ENCODE data around the gene CDK5R2.

The CDK5R2 gene

DNA sequence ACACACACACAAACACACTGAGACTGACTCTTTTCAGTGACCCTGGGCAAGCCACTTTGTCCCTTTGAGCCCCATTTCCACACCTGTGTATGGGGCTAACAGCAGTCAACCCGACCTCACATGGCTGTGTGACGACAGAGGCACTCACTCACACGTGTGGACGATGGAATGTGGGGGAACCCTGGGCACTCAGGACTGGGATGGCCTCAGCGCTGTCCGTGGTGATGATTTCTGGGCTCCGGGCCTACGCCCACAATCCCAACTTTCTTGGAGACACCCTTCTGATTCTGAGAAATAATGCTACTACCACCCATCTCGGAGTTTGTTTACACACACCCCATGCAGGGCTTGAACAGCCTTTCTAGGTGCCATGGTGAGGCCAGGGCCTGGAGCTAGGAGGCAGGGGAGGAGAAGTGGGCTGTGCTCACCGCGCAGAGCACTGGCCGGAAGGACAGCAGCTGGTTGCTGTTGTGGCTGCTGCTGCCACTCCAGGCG lies 32.3 kb downstream of the CDK5R2 start:
- no peak for TF ChIP-seq CTCF (IDR thresholded peaks at IDR 0.05; ENCODE audit: low read depth, low read length)
- H3K4me3 ChIP-seq (ENCODE audit: low read depth, low read length), result no peak overlapping the region

GRCh38 chr2:218992196-218992595 lies 32.7 kb downstream of the CDK5R2 start:
- no peak for TF ChIP-seq CTCF (IDR thresholded peaks at IDR 0.05; ENCODE audit: low read depth, low read length)
- H3K4me3 ChIP-seq (ENCODE audit: low read depth, low read length), result no peak overlapping the region

GRCh38 chr2:218992703-218993344 lies 33.4 kb downstream of the CDK5R2 start:
- TF ChIP-seq CTCF (IDR thresholded peaks at IDR 0.05; ENCODE audit: low read depth, low read length), result no peak
- H3K4me3 ChIP-seq (ENCODE audit: low read depth, low read length), result no peak overlapping the region

DNA sequence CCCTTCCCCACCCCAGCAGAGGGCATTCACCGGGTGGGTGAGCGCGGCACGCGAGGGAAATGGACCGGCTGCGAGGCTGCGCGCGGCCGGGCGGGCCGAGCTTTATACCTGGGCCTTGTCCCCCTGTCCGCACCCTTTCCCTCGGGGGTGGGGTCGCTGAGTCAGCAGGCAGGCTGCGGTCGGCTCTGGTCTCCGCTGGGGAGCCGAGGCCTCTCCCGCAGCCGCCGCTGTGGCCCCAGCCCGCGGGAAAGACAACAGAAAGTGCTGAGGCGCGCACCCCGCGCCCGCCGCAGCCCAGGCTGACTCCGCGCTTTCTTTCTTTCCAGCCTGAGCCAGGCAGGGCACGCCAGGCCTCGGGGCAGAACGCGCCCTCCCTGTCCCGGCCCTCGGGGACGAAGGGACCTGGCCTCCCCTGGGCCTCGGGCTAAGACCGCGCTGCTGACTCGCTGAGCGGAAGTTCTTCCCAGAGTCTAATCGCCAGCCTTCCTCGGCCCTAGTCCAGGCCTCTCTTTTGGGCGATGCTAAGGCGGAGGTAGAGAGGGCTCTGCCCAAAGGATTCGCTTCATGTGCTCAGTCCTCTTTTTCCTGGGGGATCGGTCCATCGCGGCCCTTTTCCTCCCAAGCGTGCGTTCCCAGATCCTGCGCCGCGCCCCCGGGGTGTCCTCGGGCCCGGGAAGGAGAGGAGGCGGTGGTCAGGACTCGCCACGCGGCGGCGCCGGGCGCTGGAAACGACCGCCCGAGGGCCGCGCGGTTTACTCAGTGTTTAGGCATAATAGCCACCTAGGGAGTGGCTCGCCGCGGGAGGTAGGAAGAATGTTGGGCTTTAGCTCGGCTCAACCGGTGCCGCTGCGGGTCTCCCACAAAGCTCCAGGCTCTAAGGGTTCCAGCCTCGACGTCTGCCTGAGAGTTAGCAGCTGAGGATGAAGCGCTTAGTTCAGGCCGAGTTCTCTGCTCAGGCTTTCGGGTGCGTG lies 34.2 kb downstream of the CDK5R2 start, which contains the start of gene CRYBA2:
Gene CRYBA2 (minus strand): TSS at position 78 of the 971 bp plus-strand sequence. CDS start 246 bp downstream, outside the sequence.
- TF ChIP-seq CTCF (IDR thresholded peaks at IDR 0.05; ENCODE audit: low read depth, low read length), result no peak; the same call in 1 of the 2 replicates
- peak within 1 kb of the TSS; percentile 42 for H3K4me3 ChIP-seq (ENCODE audit: low read depth, low read length)

GRCh38 chr2:218995561-218995960 lies 36.1 kb downstream of the CDK5R2 start:
- no peak for TF ChIP-seq CTCF (IDR thresholded peaks at IDR 0.05; ENCODE audit: low read depth, low read length)
- no peak overlapping the region for H3K4me3 ChIP-seq (ENCODE audit: low read depth, low read length)

DNA sequence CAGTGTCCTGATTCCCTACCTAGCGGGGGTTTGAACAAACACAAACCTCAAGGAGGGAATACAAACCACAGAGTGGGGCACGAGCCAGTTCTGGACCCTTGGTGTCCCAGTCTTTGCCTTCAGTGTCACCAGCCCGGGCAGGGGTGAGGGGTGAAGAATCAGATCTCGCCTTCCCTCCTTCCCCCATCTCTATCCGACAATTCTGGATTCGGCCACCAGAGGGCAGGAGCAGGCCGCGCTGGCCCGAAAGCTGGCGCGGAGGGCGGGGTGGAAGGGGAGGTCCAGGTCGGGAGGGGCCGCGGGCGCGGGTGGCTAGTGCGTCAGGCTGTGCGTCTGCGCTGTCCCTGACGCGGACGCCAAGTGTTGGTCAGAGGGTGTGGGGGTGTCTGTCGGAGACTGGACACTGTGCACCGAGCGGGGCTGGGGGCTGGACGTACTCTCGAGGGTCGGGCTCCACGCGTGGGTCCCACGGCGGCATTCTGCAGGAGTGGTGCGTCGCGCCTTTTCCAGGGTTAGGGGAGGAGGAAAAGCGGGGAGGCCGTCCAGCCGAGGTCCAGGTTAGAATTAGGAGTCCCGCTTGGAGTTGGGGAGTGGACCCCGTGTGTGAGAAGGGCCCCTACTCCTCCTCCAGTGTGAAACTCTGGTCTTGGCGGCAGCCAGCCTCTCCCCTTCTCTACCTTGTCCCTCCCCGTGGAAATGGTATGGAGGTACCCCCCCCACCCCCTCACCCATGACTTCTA lies 36.7 kb downstream of the CDK5R2 start:
- peak; percentile 67 for TF ChIP-seq CTCF (IDR thresholded peaks at IDR 0.05; ENCODE audit: low read depth, low read length)

More for the DNA sequence above, 36.7 kb downstream of the CDK5R2 start:
- H3K4me3 ChIP-seq (ENCODE audit: low read depth, low read length), result peak overlapping the region; percentile 44

All from WI38 (cell line).